Measurements from ENCODE around the gene KRTAP4-11. TPM values are rescaled to one million over a fixed set of nuclear protein-coding genes. Genes with fewer than 3 reads are reported as not detected.
"Not testable (repeated sequence)": the region's sequence is repeated elsewhere in the genome, so short reads cannot be mapped to it uniquely, and the experiment has no call there.

The KRTAP4-11 gene
- total RNA-seq, 1 donor from 2014 or later: not detected

GRCh38 chr17:41084100-41084856 lies 33.9 kb downstream of the KRTAP4-11 start, which contains the start of gene KRTAP4-7:
TSS of gene KRTAP4-7 (plus strand) at chr17:41084150. CDS start at chr17:41084207, 57 bp downstream.
- H3K9me3 Mint-ChIP-seq; intact Hi-C loops (cut with micrococcal nuclease); DNase-seq; H3K4me1 Mint-ChIP-seq; H3K27ac Mint-ChIP-seq; H3K36me3 Mint-ChIP-seq (ENCODE audit: low read depth); H3K4me3 Mint-ChIP-seq: not testable (repeated sequence)
- H3K27me3 Mint-ChIP-seq: peaks cover 16% of the 10 kb centered on the region

- H3K36me3 Mint-ChIP-seq (ENCODE audit: low read depth); intact Hi-C loops (cut with micrococcal nuclease); H3K27ac Mint-ChIP-seq; H3K4me3 Mint-ChIP-seq; H3K9me3 Mint-ChIP-seq; H3K4me1 Mint-ChIP-seq; DNase-seq: not testable (repeated sequence)
- H3K27me3 Mint-ChIP-seq: peaks cover 17% of the 10 kb centered on the region
Observed at GRCh38 chr17:41083427-41083826, 34.7 kb downstream of the KRTAP4-11 start.

- no peaks in the 10 kb centered on the region for H3K4me1 Mint-ChIP-seq
- no peaks in the 10 kb centered on the region for H3K36me3 Mint-ChIP-seq (ENCODE audit: low read depth)
- no peak overlapping the region for H3K27ac Mint-ChIP-seq
- DNase-seq: no peak
- H3K9me3 Mint-ChIP-seq: no peaks in the 10 kb centered on the region
- intact Hi-C loops (cut with micrococcal nuclease): no loop called here
- H3K27me3 Mint-ChIP-seq: peaks cover 20% of the 10 kb centered on the region
- no peak overlapping the region for H3K4me3 Mint-ChIP-seq
Observed at GRCh38 chr17:41082626-41083025, 35.5 kb downstream of the KRTAP4-11 start.

- Mint-ChIP-seq H3K4me1 (no peaks in the 10 kb centered on the region), H3K27ac (no peak overlapping the region), H3K4me3 (no peak overlapping the region), H3K9me3 (no peaks in the 10 kb centered on the region), H3K27me3 (peaks cover 26% of the 10 kb centered on the region), H3K36me3 (ENCODE audit: low read depth) (no peaks in the 10 kb centered on the region)
- intact Hi-C loops (cut with micrococcal nuclease): no loop called here
- no peak for DNase-seq
Observed at GRCh38 chr17:41076788-41077187, 41.4 kb downstream of the KRTAP4-11 start.

GRCh38 chr17:41073676-41074075 lies 44.5 kb downstream of the KRTAP4-11 start:
- no peak for DNase-seq
- H3K4me3 Mint-ChIP-seq: no peak overlapping the region
- no peak overlapping the region for H3K27ac Mint-ChIP-seq
- H3K9me3 Mint-ChIP-seq: no peaks in the 10 kb centered on the region
- peaks cover 22% of the 10 kb centered on the region for H3K27me3 Mint-ChIP-seq
- intact Hi-C loops (cut with micrococcal nuclease): no loop called here
- no peaks in the 10 kb centered on the region for H3K36me3 Mint-ChIP-seq (ENCODE audit: low read depth)
- H3K4me1 Mint-ChIP-seq: no peaks in the 10 kb centered on the region

GRCh38 chr17:41071606-41072360 lies 46.4 kb downstream of the KRTAP4-11 start:
- no peaks in the 10 kb centered on the region for H3K9me3 Mint-ChIP-seq
- no peak overlapping the region for H3K4me3 Mint-ChIP-seq
- H3K27ac Mint-ChIP-seq: no peak overlapping the region
- DNase-seq: no peak
- H3K27me3 Mint-ChIP-seq: peaks cover 16% of the 10 kb centered on the region
- H3K36me3 Mint-ChIP-seq (ENCODE audit: low read depth): no peaks in the 10 kb centered on the region
- H3K4me1 Mint-ChIP-seq: no peaks in the 10 kb centered on the region
- intact Hi-C loops (cut with micrococcal nuclease): no loop called here

- peaks cover 2% of the 10 kb centered on the region for H3K27me3 Mint-ChIP-seq
- no peaks in the 10 kb centered on the region for H3K9me3 Mint-ChIP-seq
- no peaks in the 10 kb centered on the region for H3K4me1 Mint-ChIP-seq
- H3K4me3 Mint-ChIP-seq: no peak overlapping the region
- H3K36me3 Mint-ChIP-seq (ENCODE audit: low read depth): no peaks in the 10 kb centered on the region
- intact Hi-C loops (cut with micrococcal nuclease): no loop called here
- H3K27ac Mint-ChIP-seq: no peak overlapping the region
- no peak for DNase-seq
Observed at GRCh38 chr17:41069031-41069430, 49.1 kb downstream of the KRTAP4-11 start.

GRCh38 chr17:41067281-41067680 lies 50.9 kb downstream of the KRTAP4-11 start:
- intact Hi-C loops (cut with micrococcal nuclease): no loop called here
- H3K27me3 Mint-ChIP-seq: peaks cover 4% of the 10 kb centered on the region

More at GRCh38 chr17:41067281-41067680, 50.9 kb downstream of the KRTAP4-11 start:
- Mint-ChIP-seq H3K9me3 (no peaks in the 10 kb centered on the region), H3K27ac (no peak overlapping the region), H3K4me3 (no peak overlapping the region), H3K4me1 (no peaks in the 10 kb centered on the region), H3K36me3 (ENCODE audit: low read depth) (no peaks in the 10 kb centered on the region)
- no peak for DNase-seq

Other genes with a start within 250 kb of the KRTAP4-11 start
- gene KRT20, start 233.1 kb downstream of the KRTAP4-11 start, total RNA-seq: not detected in 2 replicates
- gene KRT23, start 180.7 kb downstream of the KRTAP4-11 start, total RNA-seq: not detected in 2 replicates
- gene KRT39, start 151.4 kb downstream of the KRTAP4-11 start, total RNA-seq: not detected in 2 replicates
- gene KRT40, start 134.0 kb downstream of the KRTAP4-11 start, total RNA-seq: not detected in 2 replicates
- gene KRTAP3-3, start 124.2 kb downstream of the KRTAP4-11 start, total RNA-seq: not detected in 2 replicates
- gene KRTAP3-2, start 118.5 kb downstream of the KRTAP4-11 start, total RNA-seq: not detected in 2 replicates
- gene KRTAP3-1, start 109.2 kb downstream of the KRTAP4-11 start, total RNA-seq: not detected in 2 replicates
- not detected in 2 replicates for gene KRTAP1-5, start 91.2 kb downstream of the KRTAP4-11 start, total RNA-seq
- not detected in 2 replicates for gene KRTAP1-4, start 88.2 kb downstream of the KRTAP4-11 start, total RNA-seq
- gene KRTAP1-3, start 83.5 kb downstream of the KRTAP4-11 start, total RNA-seq: not detected in 2 replicates
- gene KRTAP1-1, start 76.9 kb downstream of the KRTAP4-11 start, total RNA-seq: not detected in 2 replicates
- not detected in 2 replicates for gene KRTAP2-1, start 71.1 kb downstream of the KRTAP4-11 start, total RNA-seq
- not detected in 2 replicates for gene KRTAP2-2, start 63.1 kb downstream of the KRTAP4-11 start, total RNA-seq
- gene KRTAP2-3, start 58.3 kb downstream of the KRTAP4-11 start, total RNA-seq: not detected in 2 replicates
- not detected in 2 replicates for gene KRTAP2-4, start 52.5 kb downstream of the KRTAP4-11 start, total RNA-seq
- not detected in 2 replicates for gene KRTAP4-7, start 34.2 kb downstream of the KRTAP4-11 start, total RNA-seq
- not detected in 2 replicates for gene KRTAP4-8, start 20.2 kb downstream of the KRTAP4-11 start, total RNA-seq
- gene KRTAP4-16, start 16.2 kb downstream of the KRTAP4-11 start, total RNA-seq: not detected in 2 replicates
- not detected in 2 replicates for gene KRTAP4-9, start 13.0 kb downstream of the KRTAP4-11 start, total RNA-seq
- not detected in 2 replicates for gene KRTAP4-12, start 5.8 kb upstream of the KRTAP4-11 start, total RNA-seq
- gene KRTAP4-6, start 22.2 kb upstream of the KRTAP4-11 start, total RNA-seq: not detected in 2 replicates
- not detected in 2 replicates for gene KRTAP4-5, start 31.5 kb upstream of the KRTAP4-11 start, total RNA-seq
- not detected in 2 replicates for gene KRTAP4-4, start 42.4 kb upstream of the KRTAP4-11 start, total RNA-seq
- gene KRTAP4-3, start 49.8 kb upstream of the KRTAP4-11 start, total RNA-seq: not detected in 2 replicates
- not detected in 2 replicates for gene KRTAP4-2, start 59.8 kb upstream of the KRTAP4-11 start, total RNA-seq
- gene KRTAP4-1, start 66.5 kb upstream of the KRTAP4-11 start, total RNA-seq: not detected in 2 replicates
- not detected in 2 replicates for gene KRTAP9-1, start 71.5 kb upstream of the KRTAP4-11 start, total RNA-seq
- not detected in 2 replicates for gene KRTAP9-2, start 108.3 kb upstream of the KRTAP4-11 start, total RNA-seq
- not detected in 2 replicates for gene KRTAP9-3, start 114.1 kb upstream of the KRTAP4-11 start, total RNA-seq
- gene KRTAP9-8, start 119.6 kb upstream of the KRTAP4-11 start, total RNA-seq: not detected in 2 replicates
- not detected in 2 replicates for gene KRTAP9-4, start 131.3 kb upstream of the KRTAP4-11 start, total RNA-seq
- gene KRTAP9-9, start 137.0 kb upstream of the KRTAP4-11 start, total RNA-seq: not detected in 2 replicates
- gene KRTAP9-6, start 147.0 kb upstream of the KRTAP4-11 start, total RNA-seq: not detected in 2 replicates
- gene KRTAP9-7, start 157.3 kb upstream of the KRTAP4-11 start, total RNA-seq: not detected in 2 replicates
- gene KRTAP29-1, start 184.5 kb upstream of the KRTAP4-11 start, total RNA-seq: not detected in 2 replicates
- gene KRTAP16-1, start 190.9 kb upstream of the KRTAP4-11 start, total RNA-seq: not detected in 2 replicates
- gene KRTAP17-1, start 197.3 kb upstream of the KRTAP4-11 start, total RNA-seq: not detected in 2 replicates
- gene KRT33A, start 232.5 kb upstream of the KRTAP4-11 start, total RNA-seq: not detected in 2 replicates

Measured in activated CD4-positive, alpha-beta T cell treated with anti-CD3 and anti-CD28 coated beads, Interleukin-2, amount 10 ng/mL, durations not matched to agents 24 days and 14 days (primary cell).